GM10847 (cell line): ENCODE results near the gene ZSCAN29.
A peak's percentile ranks its signal among the peaks of the same experiment; 100 is the strongest.

Source experiments
- POLR2A ChIP-seq: IDR thresholded peaks from 2 replicates; pipeline ENCODE4 v1.6.1; 2011; ENCODE audit not compliant: insufficient read length; ENCODE audit errors: extremely low read depth

The ZSCAN29 gene

GRCh38 chr15:43370975-43371974 is at the start of gene ZSCAN29, which contains the start of gene TUBGCP4:
Gene ZSCAN29 (minus strand): TSS chr15:43371043. CDS start chr15:43369913, 1,130 bp downstream.
Gene TUBGCP4 (plus strand): TSS chr15:43371101. CDS start chr15:43371355, 254 bp downstream.
- TF ChIP-seq POLR2A: peak; percentile 65

GRCh38 chr15:43420435-43420834 is 49.6 kb upstream of the ZSCAN29 start:
- TF ChIP-seq POLR2A: no peak

GRCh38 chr15:43414196-43414595 is 43.4 kb upstream of the ZSCAN29 start:
- no peak for TF ChIP-seq POLR2A

- no peak for TF ChIP-seq POLR2A
Observed at GRCh38 chr15:43412096-43412495, 41.3 kb upstream of the ZSCAN29 start.

- TF ChIP-seq POLR2A: no peak
Observed at GRCh38 chr15:43410572-43411214, 39.9 kb upstream of the ZSCAN29 start.

- no peak for TF ChIP-seq POLR2A
Observed at GRCh38 chr15:43408789-43409188, 37.9 kb upstream of the ZSCAN29 start.

- TF ChIP-seq POLR2A: no peak
Observed at GRCh38 chr15:43406808-43407207, 36.0 kb upstream of the ZSCAN29 start.

GRCh38 chr15:43406189-43406588 is 35.3 kb upstream of the ZSCAN29 start:
- no peak for TF ChIP-seq POLR2A

- TF ChIP-seq POLR2A: no peak
Observed at GRCh38 chr15:43404130-43404529, 33.3 kb upstream of the ZSCAN29 start.

- no peak for TF ChIP-seq POLR2A
Observed at GRCh38 chr15:43403616-43404015, 32.8 kb upstream of the ZSCAN29 start.

- TF ChIP-seq POLR2A: no peak
Observed at GRCh38 chr15:43402255-43402654, 31.4 kb upstream of the ZSCAN29 start.

- no peak for TF ChIP-seq POLR2A
Observed at GRCh38 chr15:43390723-43391122, 19.9 kb upstream of the ZSCAN29 start.

- TF ChIP-seq POLR2A: no peak
Observed at GRCh38 chr15:43383070-43383469, 12.2 kb upstream of the ZSCAN29 start.

GRCh38 chr15:43382310-43382709 is 11.5 kb upstream of the ZSCAN29 start:
- no peak for TF ChIP-seq POLR2A

GRCh38 chr15:43378601-43379000 is 7.8 kb upstream of the ZSCAN29 start:
- no peak for TF ChIP-seq POLR2A
